GM19240 (cell line): ENCODE results near the gene ANXA4.
"Not testable (repeated sequence)": the region's sequence is repeated elsewhere in the genome, so short reads cannot be mapped to it uniquely, and the experiment has no call there.

Source experiments
- DNase-seq: peaks from one replicate; pipeline ENCODE4 v3.0.0; 2011; ENCODE audit warnings: low spot score; ENCODE audit not compliant: insufficient read length

ANXA4 gene

GRCh38 chr2:69776886-69777785 lies 35.2 kb downstream of the ANXA4 start:
- DNase-seq, result no peak

- no peak for DNase-seq
These were observed 35.8 kb downstream of the ANXA4 start for GRCh38 chr2:69777786-69778105.

DNA sequence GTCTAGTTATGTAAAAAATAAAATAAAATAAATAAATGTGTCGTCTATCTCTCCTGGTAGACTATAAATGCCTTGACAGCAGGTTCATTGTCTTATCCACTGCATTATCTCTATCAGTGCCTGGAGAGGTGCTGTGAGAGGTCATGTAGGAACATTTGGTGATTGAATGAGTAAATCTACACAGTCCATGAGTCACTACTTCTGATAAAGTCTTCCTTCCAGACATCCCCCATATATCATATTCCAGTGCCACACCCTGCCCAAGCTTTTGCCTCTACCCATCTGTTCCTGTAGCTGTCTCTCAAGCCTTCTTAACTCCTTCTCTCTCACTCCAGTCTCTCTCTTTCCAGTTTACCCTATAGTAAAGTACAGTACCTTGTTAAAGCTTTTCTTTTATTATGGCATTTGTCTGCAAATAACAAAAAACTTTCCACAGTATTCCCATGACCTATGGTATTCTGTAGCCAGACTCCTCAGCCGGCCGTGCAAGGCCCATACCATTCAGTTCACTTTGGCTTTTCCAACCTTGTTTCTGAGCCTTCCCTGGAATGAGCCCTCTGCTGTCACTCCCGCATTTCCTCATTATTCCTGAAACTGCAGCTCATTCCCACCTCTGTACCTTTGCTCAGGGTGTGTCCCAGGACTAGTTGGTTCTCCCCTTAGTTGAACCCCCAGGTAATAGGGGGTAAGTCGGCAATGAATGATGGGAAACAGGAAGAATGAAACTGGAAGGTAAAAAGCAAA lies 37.5 kb downstream of the ANXA4 start:
- no peak for DNase-seq

DNA sequence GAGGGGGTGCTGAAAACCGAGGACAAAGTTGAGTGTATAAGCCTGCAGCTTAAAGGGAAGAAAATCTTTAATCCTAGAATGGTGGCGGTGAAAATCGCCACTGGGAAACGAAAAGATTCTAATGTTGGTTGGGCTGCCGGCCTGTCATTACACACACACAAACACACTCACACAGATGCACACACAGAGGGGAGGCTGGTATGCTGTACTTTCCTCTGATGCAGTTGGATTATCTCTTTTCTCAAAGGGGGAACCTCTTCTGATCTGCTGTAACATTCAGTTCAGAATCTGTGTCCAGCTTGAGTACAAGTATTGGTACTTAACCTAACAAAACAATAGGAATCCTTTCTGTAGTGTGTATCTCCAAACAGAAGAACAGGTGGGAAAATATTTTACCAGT lies 39.0 kb downstream of the ANXA4 start:
- no peak for DNase-seq

- no peak for DNase-seq
These were observed 39.7 kb downstream of the ANXA4 start for GRCh38 chr2:69781321-69782248.

DNA sequence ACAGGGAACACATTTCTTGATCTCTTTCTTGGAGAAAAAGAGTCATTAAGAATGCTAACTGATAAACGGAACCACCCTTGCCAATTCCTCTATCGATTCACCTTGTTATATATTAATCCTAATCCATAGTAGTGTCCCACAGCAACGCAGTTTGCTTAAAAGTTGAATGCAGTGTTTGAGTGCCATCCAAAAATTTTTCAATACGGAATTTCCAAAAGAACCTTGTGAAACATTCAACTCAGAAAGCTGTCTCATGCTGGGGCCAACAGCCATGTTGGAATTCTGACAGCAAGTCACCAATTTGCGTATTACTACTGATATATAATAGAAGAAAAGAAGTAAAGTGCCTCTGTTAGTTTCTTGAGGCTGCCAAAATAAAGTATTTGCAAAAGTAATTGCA lies 42.3 kb downstream of the ANXA4 start:
- no peak for DNase-seq

DNA sequence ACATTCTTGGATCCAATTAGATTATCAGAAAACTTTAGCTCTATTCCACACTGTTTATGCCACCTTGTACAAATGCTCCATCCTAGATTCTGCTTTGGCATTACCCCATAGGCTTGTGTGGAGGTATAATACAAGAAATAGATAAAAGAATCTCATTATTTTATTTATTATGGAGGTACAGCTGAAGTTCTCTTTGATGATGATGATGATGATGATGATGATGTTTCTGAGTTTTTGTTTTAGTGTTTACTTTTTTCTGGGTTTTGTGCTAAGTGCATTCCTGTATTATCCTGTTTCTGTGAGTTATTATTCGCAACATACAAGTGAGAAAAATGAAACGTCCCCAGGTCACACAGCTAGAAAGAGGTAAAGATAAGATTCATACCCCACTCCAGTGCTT lies 43.4 kb downstream of the ANXA4 start:
- DNase-seq, result no peak

GRCh38 chr2:69786052-69786560 lies 44.2 kb downstream of the ANXA4 start:
- DNase-seq, result no peak

DNA sequence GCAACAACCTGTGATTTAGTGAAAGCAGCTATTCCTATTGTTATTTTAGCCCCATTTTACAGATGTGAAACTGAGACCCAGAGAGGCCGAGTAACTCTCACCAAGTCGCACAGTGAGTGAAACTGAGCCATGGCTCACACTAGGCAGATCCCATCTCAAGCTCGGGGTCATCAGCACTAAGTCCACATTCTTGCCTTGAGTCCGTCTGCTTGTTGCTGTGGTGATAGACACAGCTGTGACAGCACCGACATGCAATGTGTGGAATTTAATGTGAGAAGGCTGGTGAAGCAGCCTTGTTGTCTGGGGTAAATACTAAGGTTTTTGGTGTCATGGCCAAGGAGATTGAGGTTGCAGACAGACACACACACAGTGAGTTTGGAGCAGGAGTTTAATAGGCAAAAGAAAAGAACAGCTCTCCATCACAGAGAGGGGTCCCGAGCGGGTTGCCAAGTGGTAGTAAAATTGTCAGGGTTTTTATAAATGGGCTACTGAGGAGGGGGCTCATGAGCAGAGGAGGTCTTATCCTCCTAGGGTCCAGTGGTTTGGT lies 47.3 kb downstream of the ANXA4 start:
- no peak for DNase-seq

DNA sequence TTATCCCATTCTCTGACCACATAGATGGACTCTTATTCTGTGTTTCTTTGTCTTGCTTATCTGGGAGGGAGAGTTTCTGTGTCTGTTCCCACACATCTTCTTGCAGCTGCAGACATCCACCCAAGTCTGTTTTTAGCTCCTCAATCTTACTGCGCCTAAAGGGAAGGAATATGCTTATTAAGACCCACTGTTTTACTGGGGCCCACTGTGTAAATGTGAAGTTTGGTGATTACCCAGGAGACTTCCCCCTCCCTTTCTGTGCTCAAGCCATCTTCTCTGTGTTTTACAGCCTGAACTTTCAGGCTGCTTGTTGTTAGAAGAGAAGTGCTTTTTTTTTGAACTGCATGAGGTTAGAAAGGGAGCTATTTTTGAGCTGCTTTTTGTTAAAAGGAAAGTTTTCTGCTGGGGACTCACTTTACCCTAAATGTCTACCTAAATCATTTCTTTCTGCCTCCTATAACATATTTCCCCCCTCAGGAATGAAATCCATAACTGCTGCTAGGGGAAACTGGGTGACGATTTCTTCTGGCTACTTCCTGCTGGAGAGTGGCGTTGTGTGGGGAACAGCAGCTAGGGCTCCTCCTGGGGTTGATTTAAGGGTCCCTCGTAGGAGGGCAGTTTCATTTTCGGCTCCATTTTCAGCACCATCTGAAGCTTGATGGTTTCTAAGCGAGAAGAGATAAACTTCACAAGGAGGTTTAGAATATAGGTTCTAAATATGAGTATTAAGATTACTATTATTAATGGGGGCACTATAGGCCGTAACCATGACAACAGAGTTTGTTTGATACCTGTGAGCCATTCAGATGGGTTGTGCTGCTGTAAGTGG lies 48.1 kb downstream of the ANXA4 start:
- no peak for DNase-seq

DNA sequence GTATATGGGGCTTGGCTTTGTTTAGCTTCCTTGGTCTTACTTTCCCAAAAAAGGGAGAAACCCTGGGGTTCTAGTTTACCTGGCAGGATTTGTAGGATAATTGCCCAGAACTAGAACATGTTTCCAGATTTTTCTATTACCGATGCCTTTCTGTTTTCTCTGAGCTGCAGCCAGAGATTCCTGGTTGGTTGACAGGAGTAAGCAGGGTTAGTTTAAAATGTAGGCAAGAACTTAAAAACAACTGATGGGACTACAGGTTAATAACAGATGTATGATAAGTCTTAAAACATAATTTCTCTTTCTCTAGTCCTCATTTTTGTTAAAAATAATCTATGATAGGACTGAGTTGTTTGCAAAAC lies 48.6 kb downstream of the ANXA4 start:
- DNase-seq, result no peak

DNA sequence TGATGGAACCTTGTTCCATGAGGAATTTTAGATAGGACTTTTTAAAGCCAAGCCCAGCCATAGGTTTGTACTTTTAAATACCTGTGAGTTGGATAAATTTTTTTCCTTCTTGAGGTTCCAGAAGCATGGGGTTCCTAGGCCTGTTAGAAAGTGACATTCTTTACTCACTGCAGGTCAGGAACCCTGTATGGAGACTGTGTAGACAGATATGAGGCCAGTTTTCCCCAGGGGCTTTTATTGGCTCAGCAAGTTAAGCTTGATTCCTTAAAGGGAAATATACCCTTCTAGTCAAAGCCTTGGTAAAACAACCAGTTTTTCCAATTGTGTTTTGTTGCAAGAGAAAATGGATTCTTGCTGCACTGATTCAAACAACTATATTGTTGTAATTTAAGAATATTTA lies 49.1 kb downstream of the ANXA4 start:
- DNase-seq, result no peak

GRCh38 chr2:69796174-69796573 lies 54.2 kb downstream of the ANXA4 start:
- no peak for DNase-seq

- DNase-seq, result no peak
These were observed 55.3 kb downstream of the ANXA4 start for GRCh38 chr2:69797235-69797634.

DNA sequence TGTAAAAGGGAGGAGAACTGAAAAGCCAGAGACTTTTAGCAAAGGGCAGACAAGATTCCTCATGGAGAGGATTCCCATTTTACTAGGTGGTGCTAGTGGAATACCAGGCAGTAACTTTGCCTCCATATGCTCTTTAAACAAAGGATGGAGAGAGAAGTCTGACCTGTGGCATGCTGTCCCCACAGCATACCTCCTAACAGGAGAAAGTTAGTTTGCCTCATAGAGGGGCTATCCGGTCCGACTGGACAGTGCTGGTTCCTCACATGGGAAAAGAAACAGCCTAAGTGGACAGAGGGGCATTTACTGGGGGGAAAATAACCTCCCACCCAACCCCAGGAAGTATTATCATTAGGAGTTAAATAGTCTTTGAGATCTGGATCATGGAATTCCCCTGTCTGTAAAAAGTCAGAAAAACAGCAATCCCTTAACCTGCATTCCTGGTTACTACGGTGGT lies 55.9 kb downstream of the ANXA4 start:
- no peak for DNase-seq

- no peak for DNase-seq
These were observed 56.5 kb downstream of the ANXA4 start for GRCh38 chr2:69798290-69798908.

GRCh38 chr2:69798909-69799526 lies 57.1 kb downstream of the ANXA4 start:
- DNase-seq, result no peak

- DNase-seq, result no peak
These were observed 59.9 kb downstream of the ANXA4 start for GRCh38 chr2:69801745-69802290.

- DNase-seq, result not testable (repeated sequence)
These were observed 60.9 kb downstream of the ANXA4 start for GRCh38 chr2:69802781-69803367.
